Stimulated activated CD4-positive, alpha-beta T cell treated with anti-CD3 and anti-CD28 coated beads, Interleukin-15, amount 100 ng/mL, for 48 hours (primary cell): ENCODE results near the gene CAMKMT.

Source experiments
- DNase-seq, 2 donors: peaks; one replicate each; pipeline ENCODE4 v3.0.0-alpha.2; 2020; ENCODE audit warnings: low read depth in 2 of 2

Gene CAMKMT

DNA sequence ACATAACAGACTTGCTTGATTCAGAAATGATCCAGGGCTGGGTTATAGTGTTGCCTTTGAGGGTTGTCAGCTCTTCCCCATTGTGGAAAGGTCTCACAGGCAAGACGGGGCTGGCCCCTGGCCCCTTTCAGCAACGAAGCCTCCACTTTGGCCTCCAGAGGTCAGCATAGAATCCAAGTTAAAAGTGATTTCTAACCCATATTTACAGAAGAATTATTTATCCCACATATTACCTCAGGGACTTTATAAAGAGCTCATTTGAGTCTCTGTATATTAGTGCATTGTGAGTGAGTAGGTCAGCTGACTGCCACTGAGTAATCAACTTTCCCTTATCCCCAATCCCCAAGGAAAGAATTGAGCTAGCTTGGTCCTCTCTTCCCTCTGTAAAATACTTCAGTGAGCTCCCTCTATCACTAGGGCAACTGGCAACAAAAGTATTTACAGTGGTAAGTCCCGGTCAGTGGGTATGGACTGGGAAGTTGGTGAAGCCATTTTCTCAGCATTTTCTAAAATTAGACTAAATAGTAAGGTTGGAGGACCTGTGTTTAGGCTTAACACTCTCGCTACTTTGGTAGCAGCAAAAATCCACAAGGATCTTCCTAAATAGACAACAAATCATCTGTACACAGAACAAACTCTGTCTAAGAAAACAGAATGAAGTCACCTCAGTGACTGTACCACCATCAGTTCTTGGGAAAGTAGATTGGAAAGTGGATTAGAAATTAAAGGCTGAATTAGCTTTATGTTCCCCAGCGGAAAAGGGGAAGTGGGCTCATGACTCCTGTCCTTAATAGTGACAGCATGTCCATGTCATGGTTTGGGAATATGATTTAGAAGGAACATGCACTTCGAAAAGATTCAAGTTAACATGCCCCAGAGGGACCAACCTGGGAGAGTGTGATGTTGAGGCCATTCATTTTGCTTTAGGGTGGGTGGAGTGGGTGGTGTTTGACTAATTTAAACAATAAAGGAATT lies 408.8 kb downstream of the CAMKMT start:
- no peak for DNase-seq

- no peak for DNase-seq
Measured at GRCh38 chr2:44771522-44771921, 409.8 kb downstream of the CAMKMT start.

GRCh38 chr2:44772131-44772530 lies 410.4 kb downstream of the CAMKMT start:
- no peak for DNase-seq

GRCh38 chr2:44772669-44773378 lies 411.1 kb downstream of the CAMKMT start:
- DNase-seq: no peak

GRCh38 chr2:44774826-44775492 lies 413.2 kb downstream of the CAMKMT start:
- no peak for DNase-seq

DNA sequence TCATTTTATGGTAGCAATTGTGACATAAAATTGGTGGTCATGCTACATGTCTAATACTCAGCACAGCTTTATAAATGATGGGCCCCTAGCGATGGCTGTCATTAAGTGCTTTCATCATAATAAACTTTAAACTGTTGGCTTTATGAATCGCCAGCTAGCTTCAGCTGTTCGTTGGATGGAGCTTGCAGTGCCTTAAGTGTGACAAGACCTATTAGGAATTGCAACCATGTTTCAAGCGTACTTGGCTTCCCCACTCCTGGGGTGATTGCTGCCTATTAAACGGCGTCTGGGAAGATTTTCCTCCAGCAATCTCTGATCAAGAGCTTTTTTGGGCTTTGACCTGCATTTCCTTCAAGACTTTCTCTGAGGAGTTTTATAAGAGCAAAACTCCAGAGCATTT lies 415.3 kb downstream of the CAMKMT start:
- no peak for DNase-seq

- DNase-seq: peak in 1 of 2 donors; percentile 6
Measured at GRCh38 chr2:44777537-44777936, 415.8 kb downstream of the CAMKMT start.

DNA sequence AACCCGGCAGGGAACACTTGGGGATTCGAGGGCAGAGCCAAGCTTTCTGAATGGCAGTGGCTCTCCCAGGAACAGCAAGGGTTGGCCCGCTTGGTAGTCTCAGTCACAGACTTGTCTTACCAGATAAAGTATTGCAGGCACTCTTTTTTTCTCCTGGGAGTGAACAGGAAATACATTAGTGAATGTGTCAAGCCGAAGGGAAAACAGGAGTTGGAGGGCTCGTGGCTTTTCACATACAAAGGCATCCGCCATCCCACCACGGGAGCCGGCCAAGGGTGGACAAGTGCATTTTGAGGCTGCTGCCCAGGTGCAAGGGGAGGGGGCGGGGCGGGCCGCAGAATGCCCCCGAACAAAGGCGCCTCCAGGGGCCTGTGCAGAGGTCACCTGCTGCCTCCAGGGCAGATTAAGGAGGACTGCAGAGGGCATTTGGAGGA lies 416.5 kb downstream of the CAMKMT start:
- DNase-seq: no peak

DNA sequence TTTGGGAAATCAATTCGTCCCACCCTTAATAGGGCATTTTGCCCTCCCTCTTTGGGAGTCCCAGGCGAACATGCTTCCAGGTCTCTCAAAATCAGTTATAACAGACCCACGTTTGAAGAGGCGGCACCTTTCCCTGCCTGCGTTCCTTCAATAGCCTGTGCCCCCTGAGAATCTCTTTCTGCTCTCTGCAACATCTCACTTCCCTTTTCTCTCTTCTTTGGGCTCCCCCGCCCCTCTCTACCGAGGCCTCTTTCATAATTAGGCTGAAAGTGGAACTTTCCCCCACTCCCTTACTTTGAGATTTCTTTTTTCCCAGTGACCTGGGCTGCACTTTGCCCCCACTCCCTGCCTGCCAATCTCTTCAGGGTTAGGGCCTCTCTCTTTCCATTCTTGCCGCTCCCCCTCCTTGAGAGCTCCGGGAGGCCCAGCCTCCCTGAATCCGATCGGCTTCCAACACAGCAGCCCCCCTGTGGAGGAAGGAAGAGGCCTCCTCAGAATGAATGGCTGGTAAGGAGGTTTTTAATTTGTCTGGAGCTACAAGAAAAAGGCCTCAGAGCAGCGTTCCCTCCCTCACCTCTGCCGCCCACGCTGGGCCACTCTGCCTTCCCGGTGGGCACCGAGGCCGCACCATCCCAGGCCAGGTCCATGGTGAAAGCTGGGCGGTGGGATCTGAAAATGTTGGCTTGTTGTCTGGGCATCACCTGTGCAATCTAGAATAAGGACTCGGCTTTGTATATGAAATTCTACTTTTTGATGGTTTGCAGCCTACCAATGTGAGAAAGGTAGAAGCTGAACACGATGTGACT lies 417.1 kb downstream of the CAMKMT start:
- no peak for DNase-seq

GRCh38 chr2:44779793-44780192 lies 418.0 kb downstream of the CAMKMT start:
- no peak for DNase-seq

DNA sequence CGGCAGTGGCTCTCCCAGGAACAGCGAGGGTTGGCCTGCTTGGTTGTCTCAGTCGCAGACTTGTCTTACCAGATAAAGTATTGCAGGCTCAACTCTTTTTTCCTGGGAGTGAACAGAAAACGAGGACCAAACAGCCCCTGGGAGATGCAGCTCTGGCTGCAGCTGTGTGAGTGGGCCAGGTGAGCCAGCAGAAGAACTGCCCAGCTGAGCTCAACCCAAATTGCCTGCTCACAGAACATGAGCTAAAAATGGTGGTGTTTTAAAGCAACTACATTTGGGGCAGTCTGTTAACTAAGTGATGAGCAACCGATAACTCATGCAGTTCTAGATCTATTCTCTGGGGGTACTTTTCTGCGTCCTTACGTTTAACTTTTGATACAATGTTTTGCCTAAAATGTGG lies 418.7 kb downstream of the CAMKMT start:
- no peak for DNase-seq

- no peak for DNase-seq
Measured at GRCh38 chr2:44785433-44785832, 423.7 kb downstream of the CAMKMT start.

- no peak for DNase-seq
Measured at GRCh38 chr2:44786045-44786816, 424.5 kb downstream of the CAMKMT start.

DNA sequence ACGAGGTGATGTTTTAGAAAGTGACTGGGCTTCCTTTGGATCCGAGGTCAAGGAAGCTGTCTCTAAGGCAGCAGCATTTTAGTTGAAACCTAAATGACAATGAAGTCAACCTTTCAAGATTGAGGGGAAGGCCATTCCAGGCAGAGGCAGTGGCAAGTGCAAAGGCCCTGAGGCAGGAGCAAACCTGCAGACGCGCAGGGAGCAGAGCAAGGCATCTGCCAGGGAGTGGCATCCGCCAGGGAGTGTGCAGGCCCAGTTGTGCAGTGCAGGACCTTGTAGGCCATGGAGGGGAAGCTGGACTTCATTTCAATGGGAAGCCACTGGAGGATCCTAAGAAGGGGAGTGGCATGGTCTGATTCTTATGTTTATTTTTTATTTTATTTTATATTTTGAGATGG lies 425.1 kb downstream of the CAMKMT start:
- DNase-seq: no peak

DNA sequence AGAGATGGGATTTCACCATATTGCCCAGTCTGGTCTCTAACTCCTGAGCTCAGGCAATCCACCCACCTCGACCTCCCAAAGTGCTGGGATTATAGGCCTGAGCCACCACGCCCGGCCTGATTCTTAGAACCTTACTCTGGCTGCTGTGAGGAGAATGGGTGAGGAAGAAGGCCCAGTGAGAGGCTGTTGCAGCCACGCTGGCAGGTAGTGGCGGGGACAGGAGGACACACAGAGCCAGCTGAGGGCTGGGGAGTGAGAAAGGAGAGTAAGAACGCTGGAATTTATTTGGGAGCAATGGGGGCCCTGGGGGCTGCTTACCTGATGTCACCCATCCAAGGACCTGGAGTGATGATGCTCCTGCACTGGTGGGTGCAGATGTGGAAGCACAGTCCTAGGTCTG lies 425.9 kb downstream of the CAMKMT start:
- DNase-seq: no peak

DNA sequence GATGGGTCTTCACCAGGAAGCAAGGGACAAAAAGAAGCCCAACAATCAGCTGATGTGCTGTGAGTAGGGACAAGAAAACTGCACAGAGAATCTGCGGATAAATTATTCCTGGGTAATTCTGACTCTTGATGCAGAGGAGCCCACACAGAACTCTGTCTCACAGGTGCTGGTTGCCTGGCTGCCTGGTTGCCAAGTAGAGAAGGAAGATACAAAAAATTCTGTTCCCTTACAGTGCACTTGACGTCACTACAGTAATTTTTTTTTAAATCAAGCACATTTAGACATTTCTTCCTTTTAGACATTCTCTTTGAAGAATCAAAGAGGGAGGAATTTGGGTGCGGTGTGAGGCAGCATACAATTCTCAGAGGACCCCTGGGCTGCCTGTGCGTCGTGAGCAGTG lies 427.7 kb downstream of the CAMKMT start:
- DNase-seq: no peak

DNA sequence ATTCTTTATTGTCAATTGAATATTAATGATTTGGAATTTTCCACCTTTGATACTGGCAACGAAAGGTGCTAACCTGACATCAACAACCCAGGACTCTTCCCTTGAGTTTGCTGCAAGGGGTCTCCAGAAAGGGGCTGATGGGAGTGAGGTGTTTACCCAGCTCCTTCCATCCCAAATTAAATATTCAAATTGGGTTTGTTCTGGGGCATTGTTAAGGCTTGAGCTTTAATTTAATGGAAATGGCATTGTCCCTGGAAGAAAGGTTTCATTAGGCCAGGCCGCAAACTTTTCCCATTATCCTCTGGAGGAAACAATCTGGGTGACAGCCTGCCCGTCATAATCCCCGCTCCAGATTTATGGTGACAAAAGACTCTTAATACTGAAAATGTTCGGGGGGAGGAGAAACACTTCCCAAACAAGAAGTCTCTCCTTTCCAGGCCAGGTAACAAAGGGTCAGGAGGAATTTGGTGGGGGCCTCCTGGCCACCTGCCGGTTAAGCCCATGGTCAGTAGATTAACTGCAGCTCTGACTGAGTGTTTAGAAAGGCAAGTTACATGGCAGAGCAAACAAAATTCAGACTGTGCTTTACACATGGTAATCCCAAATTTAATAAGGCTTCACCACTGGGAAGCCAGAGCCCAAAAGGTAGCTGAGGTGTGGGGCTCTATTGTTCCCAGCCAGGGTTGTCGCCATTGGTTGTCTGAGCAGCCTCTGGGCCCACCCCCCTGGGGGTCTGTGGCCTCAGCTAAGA lies 428.4 kb downstream of the CAMKMT start:
- DNase-seq: no peak

GRCh38 chr2:44793322-44793870 lies 431.6 kb downstream of the CAMKMT start:
- no peak for DNase-seq

DNA sequence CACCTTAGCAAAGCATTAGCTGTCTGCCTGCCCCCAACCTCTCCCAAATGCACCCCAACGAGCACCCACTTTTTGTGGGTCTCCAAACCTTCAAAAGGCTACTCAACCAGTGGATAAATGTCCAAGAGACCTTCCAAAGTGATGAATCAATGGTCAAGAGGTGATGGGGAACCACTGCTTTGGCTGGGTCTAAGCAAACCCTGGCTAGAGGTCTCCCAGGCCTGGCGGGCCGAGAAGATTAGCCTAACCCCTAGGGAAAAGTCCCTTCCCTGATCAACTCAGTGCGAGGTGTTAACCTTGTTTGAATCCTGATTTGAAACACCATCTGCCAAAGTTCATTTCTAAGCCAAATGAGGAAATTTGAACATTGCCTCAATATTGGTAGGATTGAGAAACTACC lies 435.0 kb downstream of the CAMKMT start:
- DNase-seq: no peak
